Thyroid gland (tissue), 4 donors: ENCODE data around the gene IPMK.

Experiments
- CTCF ChIP-seq, 6 experiments: fragments of 200-600 bp in 3 of 6; fragments of 450-650 bp in 3 of 6; sonication (generic) in 3 of 6; IDR thresholded peaks; one replicate each; pipeline ENCODE4 v1.5.1; 2016 to 2019; ENCODE audit warnings: antibody characterized with exemption in 6 of 6, mild to moderate bottlenecking in 2 of 6, inconsistent platforms in 1 of 6, moderate library complexity in 1 of 6
- POLR2A ChIP-seq, 2 donors: fragments of 450-650 bp; IDR thresholded peaks; one replicate each; pipeline ENCODE4 v1.6.1; 2017; ENCODE audit warnings: antibody characterized with exemption in 2 of 2, mild to moderate bottlenecking in 2 of 2, moderate library complexity in 1 of 2

GRCh38 chr10:58152673-58153263 lies 114.9 kb downstream of the IPMK start:
- TF ChIP-seq CTCF (IDR thresholded peaks at IDR 0.05) = peak in 5 of 6 experiments; percentile 15 to 56 (median 49)
- TF ChIP-seq POLR2A (IDR thresholded peaks at IDR 0.05) = no peak
